ENCODE results near the gene CTAG2.
"Not testable (repeated sequence)": the region's sequence is repeated elsewhere in the genome, so short reads cannot be mapped to it uniquely, and the experiment has no call there.

- TF ChIP-seq CTCF, POLR2A, EP300, POLR2AphosphoS5 (IDR thresholded peaks at IDR 0.05): not testable (repeated sequence)
Observed at GRCh38 chrX:154670848-154671247, 17.5 kb upstream of the CTAG2 start.
